A549 (cell line): ENCODE measurements around the gene TSPYL4.

Experiments
- BHLHE40 ChIP-seq: IDR thresholded peaks from 2 replicates; pipeline ENCODE4 v1.6.1; 2012; ENCODE audit warnings: low read depth, low read length, inconsistent platforms
- CBX2 ChIP-seq: fragments of 200-600 bp; sonication (generic); IDR thresholded peaks from 2 replicates; pipeline ENCODE4 v1.6.1; 2016; ENCODE audit warnings: low read depth, mild to moderate bottlenecking, borderline replicate concordance
- HDAC2 ChIP-seq: fragments of 200-600 bp; sonication (generic); IDR thresholded peaks from 2 replicates; pipeline ENCODE4 v1.6.1; 2016
- MAZ ChIP-seq: fragments of 150-350 bp; IDR thresholded peaks from 2 replicates; pipeline ENCODE4 v1.6.1; 2014; ENCODE audit warnings: antibody characterized with exemption, low read depth, low read length, borderline replicate concordance
- MYC ChIP-seq: IDR thresholded peaks from 2 replicates; pipeline ENCODE4 v1.6.1; 2012; ENCODE audit warnings: mild to moderate bottlenecking, inconsistent platforms, low read length, improper control_type of control experiment, borderline replicate concordance
- NPAS2 ChIP-seq: fragments of 250-450 bp; sonication (Bioruptor Pico); IDR thresholded peaks from 2 replicates; pipeline ENCODE4 v1.8.0; 2022; ENCODE audit warnings: mild to moderate bottlenecking, moderate library complexity, borderline replicate concordance
- NR3C1 ChIP-seq: fragments of >200 bp; sonication (Bioruptor Twin); formaldehyde crosslinking; IDR thresholded peaks from 3 replicates; pipeline ENCODE4 v1.6.1; 2017
- POLR2A ChIP-seq: IDR thresholded peaks from 2 replicates; pipeline ENCODE4 v1.6.1; 2012; ENCODE audit warnings: mild to moderate bottlenecking, low read length
- RFX5 ChIP-seq: fragments of 450-650 bp; IDR thresholded peaks from 2 replicates; pipeline ENCODE4 v1.7.1; 2014; ENCODE audit warnings: antibody characterized with exemption, mild to moderate bottlenecking, moderate library complexity
- TFCP2L1 ChIP-seq: fragments of 250-450 bp; sonication (Bioruptor Pico); IDR thresholded peaks from 2 replicates; pipeline ENCODE4 v1.5.0; 2021; ENCODE audit warnings: mild to moderate bottlenecking
- TF ChIP-seq, protein P1 (sequence below): IDR thresholded peaks from 2 replicates; pipeline ENCODE4 v1.6.1; 2012
- TF ChIP-seq, protein P2 (sequence below): fragments of >200 bp; sonication (Bioruptor Twin); formaldehyde crosslinking; IDR thresholded peaks from 3 replicates; pipeline ENCODE4 v1.5.1; 2016
- TF ChIP-seq, protein P3 (sequence below): fragments of 450-650 bp; IDR thresholded peaks from 2 replicates; pipeline ENCODE4 v1.6.1; 2014; ENCODE audit warnings: antibody characterized with exemption
- TF ChIP-seq, protein P4 (sequence below): fragments of 250-450 bp; sonication (Bioruptor Pico); IDR thresholded peaks from 2 replicates; pipeline ENCODE4 v1.5.0; 2020; ENCODE audit warnings: low read depth, mild to moderate bottlenecking, moderate library complexity

DNA sequence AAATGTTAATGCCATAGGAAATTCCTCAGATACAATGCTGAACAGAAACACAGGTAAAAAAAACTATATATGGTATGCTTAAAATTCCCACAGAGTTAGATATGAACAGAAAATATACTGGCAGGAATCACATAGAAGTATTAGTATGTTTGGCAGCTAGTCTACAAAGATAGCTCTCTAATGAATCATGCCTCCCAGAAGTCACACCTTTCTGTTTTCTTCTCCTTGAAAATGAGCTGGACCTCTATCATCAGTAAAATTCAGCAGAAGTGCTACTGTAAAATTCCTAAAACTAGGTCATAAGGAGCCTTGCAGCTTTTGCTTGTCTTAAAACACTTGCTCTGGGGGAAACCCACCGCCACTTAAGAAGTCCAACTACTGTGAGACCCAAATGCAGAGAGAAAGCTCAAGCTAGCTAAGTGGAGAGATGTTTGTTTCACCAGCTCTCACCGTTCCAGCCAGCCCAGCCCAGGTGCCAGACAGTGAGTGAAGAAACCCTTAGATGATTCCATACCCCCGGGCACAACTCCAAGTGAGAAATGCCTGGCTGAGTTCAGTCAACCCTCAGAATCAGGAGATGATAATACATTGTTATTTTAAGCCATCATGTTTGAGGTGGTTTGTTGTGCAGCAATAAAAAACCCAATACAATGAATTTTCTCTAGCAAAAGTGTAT, 43.0 kb downstream of the TSPYL4 start:
- TF ChIP-seq BHLHE40 (no peak), CBX2 (no peak), POLR2A (no peak), HDAC2 (no peak), RFX5 (no peak), NPAS2 (no peak), MAZ (no peak), NR3C1 (no peak), MYC (no peak), TFCP2L1 (CRISPR knock-in tag) (no peak)
- TF ChIP-seq, protein P1, sequence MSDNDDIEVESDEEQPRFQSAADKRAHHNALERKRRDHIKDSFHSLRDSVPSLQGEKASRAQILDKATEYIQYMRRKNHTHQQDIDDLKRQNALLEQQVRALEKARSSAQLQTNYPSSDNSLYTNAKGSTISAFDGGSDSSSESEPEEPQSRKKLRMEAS: no peak
- TF ChIP-seq, protein P2, sequence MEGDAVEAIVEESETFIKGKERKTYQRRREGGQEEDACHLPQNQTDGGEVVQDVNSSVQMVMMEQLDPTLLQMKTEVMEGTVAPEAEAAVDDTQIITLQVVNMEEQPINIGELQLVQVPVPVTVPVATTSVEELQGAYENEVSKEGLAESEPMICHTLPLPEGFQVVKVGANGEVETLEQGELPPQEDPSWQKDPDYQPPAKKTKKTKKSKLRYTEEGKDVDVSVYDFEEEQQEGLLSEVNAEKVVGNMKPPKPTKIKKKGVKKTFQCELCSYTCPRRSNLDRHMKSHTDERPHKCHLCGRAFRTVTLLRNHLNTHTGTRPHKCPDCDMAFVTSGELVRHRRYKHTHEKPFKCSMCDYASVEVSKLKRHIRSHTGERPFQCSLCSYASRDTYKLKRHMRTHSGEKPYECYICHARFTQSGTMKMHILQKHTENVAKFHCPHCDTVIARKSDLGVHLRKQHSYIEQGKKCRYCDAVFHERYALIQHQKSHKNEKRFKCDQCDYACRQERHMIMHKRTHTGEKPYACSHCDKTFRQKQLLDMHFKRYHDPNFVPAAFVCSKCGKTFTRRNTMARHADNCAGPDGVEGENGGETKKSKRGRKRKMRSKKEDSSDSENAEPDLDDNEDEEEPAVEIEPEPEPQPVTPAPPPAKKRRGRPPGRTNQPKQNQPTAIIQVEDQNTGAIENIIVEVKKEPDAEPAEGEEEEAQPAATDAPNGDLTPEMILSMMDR: no peak
- TF ChIP-seq, protein P3, sequence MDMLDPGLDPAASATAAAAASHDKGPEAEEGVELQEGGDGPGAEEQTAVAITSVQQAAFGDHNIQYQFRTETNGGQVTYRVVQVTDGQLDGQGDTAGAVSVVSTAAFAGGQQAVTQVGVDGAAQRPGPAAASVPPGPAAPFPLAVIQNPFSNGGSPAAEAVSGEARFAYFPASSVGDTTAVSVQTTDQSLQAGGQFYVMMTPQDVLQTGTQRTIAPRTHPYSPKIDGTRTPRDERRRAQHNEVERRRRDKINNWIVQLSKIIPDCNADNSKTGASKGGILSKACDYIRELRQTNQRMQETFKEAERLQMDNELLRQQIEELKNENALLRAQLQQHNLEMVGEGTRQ: no peak
- TF ChIP-seq, protein P4, sequence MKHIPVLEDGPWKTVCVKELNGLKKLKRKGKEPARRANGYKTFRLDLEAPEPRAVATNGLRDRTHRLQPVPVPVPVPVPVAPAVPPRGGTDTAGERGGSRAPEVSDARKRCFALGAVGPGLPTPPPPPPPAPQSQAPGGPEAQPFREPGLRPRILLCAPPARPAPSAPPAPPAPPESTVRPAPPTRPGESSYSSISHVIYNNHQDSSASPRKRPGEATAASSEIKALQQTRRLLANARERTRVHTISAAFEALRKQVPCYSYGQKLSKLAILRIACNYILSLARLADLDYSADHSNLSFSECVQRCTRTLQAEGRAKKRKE (CRISPR knock-in tag): no peak
